ENCODE measurements around the gene CDC123.
"Not testable (repeated sequence)": the region's sequence is repeated elsewhere in the genome, so short reads cannot be mapped to it uniquely, and the experiment has no call there.

DNA sequence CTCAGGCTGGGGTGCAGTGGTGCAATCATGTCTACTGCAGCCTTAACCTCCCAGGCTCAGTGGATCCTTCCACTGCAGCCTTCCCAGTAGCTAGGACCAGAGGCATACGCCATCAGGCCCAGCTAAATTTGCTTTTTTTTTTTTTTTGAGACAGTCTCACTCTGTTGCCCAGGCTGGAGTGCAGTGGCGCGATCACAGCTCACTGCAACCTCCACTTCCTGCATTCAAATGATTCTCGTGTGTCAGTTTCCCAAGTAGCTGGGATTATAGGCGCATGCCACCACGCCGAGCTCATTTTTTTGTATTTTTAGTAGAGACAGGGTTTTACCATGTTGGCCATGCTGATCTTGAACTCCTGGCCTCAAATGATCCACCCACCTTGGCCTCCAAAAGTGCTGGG lies 81.9 kb downstream of the CDC123 start:
- TF ChIP-seq, protein P1, sequence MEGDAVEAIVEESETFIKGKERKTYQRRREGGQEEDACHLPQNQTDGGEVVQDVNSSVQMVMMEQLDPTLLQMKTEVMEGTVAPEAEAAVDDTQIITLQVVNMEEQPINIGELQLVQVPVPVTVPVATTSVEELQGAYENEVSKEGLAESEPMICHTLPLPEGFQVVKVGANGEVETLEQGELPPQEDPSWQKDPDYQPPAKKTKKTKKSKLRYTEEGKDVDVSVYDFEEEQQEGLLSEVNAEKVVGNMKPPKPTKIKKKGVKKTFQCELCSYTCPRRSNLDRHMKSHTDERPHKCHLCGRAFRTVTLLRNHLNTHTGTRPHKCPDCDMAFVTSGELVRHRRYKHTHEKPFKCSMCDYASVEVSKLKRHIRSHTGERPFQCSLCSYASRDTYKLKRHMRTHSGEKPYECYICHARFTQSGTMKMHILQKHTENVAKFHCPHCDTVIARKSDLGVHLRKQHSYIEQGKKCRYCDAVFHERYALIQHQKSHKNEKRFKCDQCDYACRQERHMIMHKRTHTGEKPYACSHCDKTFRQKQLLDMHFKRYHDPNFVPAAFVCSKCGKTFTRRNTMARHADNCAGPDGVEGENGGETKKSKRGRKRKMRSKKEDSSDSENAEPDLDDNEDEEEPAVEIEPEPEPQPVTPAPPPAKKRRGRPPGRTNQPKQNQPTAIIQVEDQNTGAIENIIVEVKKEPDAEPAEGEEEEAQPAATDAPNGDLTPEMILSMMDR (IDR thresholded peaks at IDR 0.05), result not testable (repeated sequence)
- TF ChIP-seq EP300 (IDR thresholded peaks at IDR 0.05; ENCODE audit: low read depth), result not testable (repeated sequence)
